ENCODE results near the gene UBE2V1.

DNA sequence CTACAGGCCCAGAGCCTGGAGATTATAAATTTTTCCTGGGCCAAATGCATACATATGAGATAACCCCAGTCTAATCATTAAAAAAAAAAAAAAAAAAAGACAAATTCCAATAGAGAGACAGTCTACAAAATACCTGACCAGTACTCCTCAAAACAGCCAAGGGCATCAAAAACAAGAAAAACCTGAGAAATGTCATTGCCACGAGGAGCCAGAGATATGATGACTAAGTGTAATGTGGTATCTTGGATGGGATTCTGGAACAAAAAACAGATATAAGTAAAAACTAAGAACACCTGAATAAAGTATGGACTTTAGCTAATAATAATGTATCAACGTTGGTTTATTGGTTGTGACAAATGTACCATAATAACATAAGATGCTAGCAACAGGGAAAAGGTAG is 24.9 kb downstream of the UBE2V1 start:
- TF ChIP-seq, protein P1, sequence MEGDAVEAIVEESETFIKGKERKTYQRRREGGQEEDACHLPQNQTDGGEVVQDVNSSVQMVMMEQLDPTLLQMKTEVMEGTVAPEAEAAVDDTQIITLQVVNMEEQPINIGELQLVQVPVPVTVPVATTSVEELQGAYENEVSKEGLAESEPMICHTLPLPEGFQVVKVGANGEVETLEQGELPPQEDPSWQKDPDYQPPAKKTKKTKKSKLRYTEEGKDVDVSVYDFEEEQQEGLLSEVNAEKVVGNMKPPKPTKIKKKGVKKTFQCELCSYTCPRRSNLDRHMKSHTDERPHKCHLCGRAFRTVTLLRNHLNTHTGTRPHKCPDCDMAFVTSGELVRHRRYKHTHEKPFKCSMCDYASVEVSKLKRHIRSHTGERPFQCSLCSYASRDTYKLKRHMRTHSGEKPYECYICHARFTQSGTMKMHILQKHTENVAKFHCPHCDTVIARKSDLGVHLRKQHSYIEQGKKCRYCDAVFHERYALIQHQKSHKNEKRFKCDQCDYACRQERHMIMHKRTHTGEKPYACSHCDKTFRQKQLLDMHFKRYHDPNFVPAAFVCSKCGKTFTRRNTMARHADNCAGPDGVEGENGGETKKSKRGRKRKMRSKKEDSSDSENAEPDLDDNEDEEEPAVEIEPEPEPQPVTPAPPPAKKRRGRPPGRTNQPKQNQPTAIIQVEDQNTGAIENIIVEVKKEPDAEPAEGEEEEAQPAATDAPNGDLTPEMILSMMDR (IDR thresholded peaks at IDR 0.05), result no peak
- no peak for TF ChIP-seq NRF1 (IDR thresholded peaks at IDR 0.05; ENCODE audit: low read depth, low read length)
- TF ChIP-seq YY1 (IDR thresholded peaks at IDR 0.05; ENCODE audit: low read depth), result no peak
- no peak for TF ChIP-seq POLR2AphosphoS5 (IDR thresholded peaks at IDR 0.05; ENCODE audit: low read depth, low read length)

All from SK-N-SH (cell line).